T-helper 17 cell (primary cell): ENCODE data around the gene MTURN. TPM values are rescaled to one million over a fixed set of nuclear protein-coding genes. Genes with fewer than 3 reads are reported as not detected.
"Not testable (repeated sequence)": the region's sequence is repeated elsewhere in the genome, so short reads cannot be mapped to it uniquely, and the experiment has no call there.

Experiments used
- ATAC-seq: fragments of 150-1000 bp; cut with Tn5 transposase; 2 replicates; pipeline ENCODE4 v1.10.0; 2021; ENCODE audit warnings: mild to moderate bottlenecking, moderate library complexity
- DNase-seq, 3 donors: peaks; one replicate each; pipeline versions ENCODE4 v3.0.0 to v3.0.0-alpha.2; 2020 to 2021
- H3K9me3 ChIP-seq: one replicate; pipeline ENCODE4 v1.7.0; 2013; ENCODE audit warnings: low read length, mild to moderate bottlenecking; ENCODE audit not compliant: control insufficient read depth, poor library complexity, severe bottlenecking
- H3K27ac Mint-ChIP-seq: one replicate; pipeline ENCODE4 v1.8.0; 2022; ENCODE audit warnings: mild to moderate bottlenecking, moderate library complexity, mixed read lengths
- H3K27me3 Mint-ChIP-seq: one replicate; pipeline ENCODE4 v1.8.0; 2022; ENCODE audit warnings: mixed read lengths
- H3K36me3 Mint-ChIP-seq: one replicate; pipeline ENCODE4 v1.8.0; 2022; ENCODE audit warnings: low read depth, mixed read lengths
- H3K4me1 Mint-ChIP-seq: one replicate; pipeline ENCODE4 v1.8.0; 2022; ENCODE audit warnings: mild to moderate bottlenecking, mixed read lengths
- H3K4me3 Mint-ChIP-seq: one replicate; pipeline ENCODE4 v1.8.0; 2022; ENCODE audit warnings: mild to moderate bottlenecking, moderate library complexity, mixed read lengths
- total RNA-seq, 4 donors: library from RNA in 2 of 4; stranded (reverse) in 2 of 4; gene quantifications; one replicate each; pipeline ENCODE4 v1.2.3 and lab custom pipeline; 2022 to 2026

MTURN gene
- total RNA-seq, result 10 to 100 TPM; 25.1 to 91.0 TPM
- total RNA-seq (lab: John Stamatoyannopoulos, UW), result 17.5 to 29.8 reads per million in 2 donors

- DNase-seq, result peak; percentile 84 to 87 (median 85)
- Mint-ChIP-seq H3K27me3 (peaks cover 6% of the 10 kb centered on the region), H3K4me3 (peak within 1 kb of the TSS; percentile 95), H3K36me3 (no peaks in the 10 kb centered on the region), H3K4me1 (peaks cover 15% of the 10 kb centered on the region), H3K27ac (peak within 1 kb of the TSS; percentile 91)
- H3K9me3 ChIP-seq, result no peaks in the 10 kb centered on the region
- ATAC-seq, result peak; percentile 86
Measured at GRCh38 chr7:30134611-30135300, at the start of gene MTURN. Gene MTURN, plus strand, starts transcription at chr7:30134986. Its CDS starts 151 bp downstream, at chr7:30135137.

DNA sequence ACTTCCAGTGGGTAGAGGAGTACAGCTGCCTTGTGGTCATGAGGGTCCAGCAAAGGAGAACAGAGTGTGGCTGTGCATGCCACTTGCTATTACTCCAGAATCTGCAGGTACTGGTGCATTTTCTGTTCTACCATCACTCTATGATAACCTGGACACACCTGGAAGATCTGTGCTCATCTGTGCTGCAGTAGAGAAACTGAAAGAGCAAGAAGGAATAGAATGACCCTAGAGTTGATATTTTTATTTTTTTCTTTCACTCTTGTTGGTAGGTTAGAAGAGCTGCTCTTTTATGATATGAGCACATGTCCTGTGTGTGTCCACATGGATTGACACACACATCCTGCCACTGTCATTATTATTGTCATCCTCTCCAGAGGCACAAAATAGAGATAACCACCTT is 48.3 kb upstream of the MTURN start:
- Mint-ChIP-seq H3K27me3 (no peaks in the 10 kb centered on the region), H3K4me1 (peaks cover 8% of the 10 kb centered on the region)
- no peak for ATAC-seq

GRCh38 chr7:30087371-30087770 is 47.4 kb upstream of the MTURN start:
- Mint-ChIP-seq H3K4me3 (no peak overlapping the region), H3K27me3 (no peaks in the 10 kb centered on the region), H3K4me1 (peaks cover 8% of the 10 kb centered on the region), H3K36me3 (peaks cover 5% of the 10 kb centered on the region), H3K27ac (peak overlapping the region; percentile 54)
- no peak for DNase-seq
- H3K9me3 ChIP-seq, result no peaks in the 10 kb centered on the region
- no peak for ATAC-seq

More for the DNA sequence above, 48.3 kb upstream of the MTURN start:
- Mint-ChIP-seq H3K27ac (no peak overlapping the region), H3K4me3 (no peak overlapping the region), H3K36me3 (peaks cover 5% of the 10 kb centered on the region)
- DNase-seq, result no peak
- no peaks in the 10 kb centered on the region for H3K9me3 ChIP-seq

GRCh38 chr7:30088362-30088761 is 46.4 kb upstream of the MTURN start:
- ATAC-seq (no peak), DNase-seq (no peak)
- no peaks in the 10 kb centered on the region for H3K9me3 ChIP-seq
- Mint-ChIP-seq H3K36me3 (peaks cover 5% of the 10 kb centered on the region), H3K27me3 (no peaks in the 10 kb centered on the region), H3K27ac (peak overlapping the region; percentile 54), H3K4me1 (peaks cover 8% of the 10 kb centered on the region), H3K4me3 (no peak overlapping the region)

- Mint-ChIP-seq H3K27me3 (no peaks in the 10 kb centered on the region), H3K4me1 (peaks cover 8% of the 10 kb centered on the region), H3K27ac (no peak overlapping the region), H3K4me3 (no peak overlapping the region), H3K36me3 (peaks cover 5% of the 10 kb centered on the region)
- ATAC-seq, result no peak
- no peaks in the 10 kb centered on the region for H3K9me3 ChIP-seq
- no peak for DNase-seq
Measured at GRCh38 chr7:30090111-30090510, 44.7 kb upstream of the MTURN start.

- H3K4me3 Mint-ChIP-seq, result no peak overlapping the region
- no peak for ATAC-seq
- H3K27me3 Mint-ChIP-seq, result no peaks in the 10 kb centered on the region
- no peaks in the 10 kb centered on the region for H3K9me3 ChIP-seq
- DNase-seq, result no peak
- no peak overlapping the region for H3K27ac Mint-ChIP-seq
- peaks cover 8% of the 10 kb centered on the region for H3K4me1 Mint-ChIP-seq
- peaks cover 5% of the 10 kb centered on the region for H3K36me3 Mint-ChIP-seq
Measured at GRCh38 chr7:30091491-30091912, 43.3 kb upstream of the MTURN start.

- peaks cover 8% of the 10 kb centered on the region for H3K4me1 Mint-ChIP-seq
Measured at GRCh38 chr7:30091987-30092386, 42.8 kb upstream of the MTURN start.

GRCh38 chr7:30093420-30093952 is 41.3 kb upstream of the MTURN start:
- H3K9me3 ChIP-seq, result no peaks in the 10 kb centered on the region
- DNase-seq (no peak), ATAC-seq (no peak)
- Mint-ChIP-seq H3K27me3 (no peaks in the 10 kb centered on the region), H3K27ac (no peak overlapping the region), H3K4me1 (no peaks in the 10 kb centered on the region), H3K4me3 (no peak overlapping the region), H3K36me3 (peaks cover 2% of the 10 kb centered on the region)

More at GRCh38 chr7:30091987-30092386, 42.8 kb upstream of the MTURN start:
- no peaks in the 10 kb centered on the region for H3K9me3 ChIP-seq
- H3K27ac Mint-ChIP-seq, result no peak overlapping the region
- ATAC-seq, result no peak
- H3K27me3 Mint-ChIP-seq, result no peaks in the 10 kb centered on the region
- no peak overlapping the region for H3K4me3 Mint-ChIP-seq
- peaks cover 5% of the 10 kb centered on the region for H3K36me3 Mint-ChIP-seq
- no peak for DNase-seq

DNA sequence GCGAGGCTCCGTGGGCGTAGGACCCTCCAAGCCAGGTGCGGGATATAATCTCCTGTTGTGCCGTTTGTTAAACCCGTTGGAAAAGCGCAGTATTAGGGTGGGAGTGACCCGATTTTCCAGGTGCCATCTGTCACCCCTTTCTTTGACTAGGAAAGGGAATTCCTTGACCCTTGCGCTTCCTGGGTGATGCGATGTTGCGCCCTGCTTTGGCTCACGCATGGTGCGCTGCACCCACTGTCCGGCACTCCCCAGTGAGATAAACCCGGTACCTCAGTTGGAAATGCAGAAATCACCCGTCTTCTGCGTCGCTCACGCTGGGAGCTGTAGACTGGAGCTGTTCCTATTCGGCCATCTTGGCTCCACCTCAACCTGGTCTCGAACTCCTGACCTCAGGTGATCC is 36.2 kb upstream of the MTURN start:
- H3K4me3 Mint-ChIP-seq, result not testable (repeated sequence)

DNA sequence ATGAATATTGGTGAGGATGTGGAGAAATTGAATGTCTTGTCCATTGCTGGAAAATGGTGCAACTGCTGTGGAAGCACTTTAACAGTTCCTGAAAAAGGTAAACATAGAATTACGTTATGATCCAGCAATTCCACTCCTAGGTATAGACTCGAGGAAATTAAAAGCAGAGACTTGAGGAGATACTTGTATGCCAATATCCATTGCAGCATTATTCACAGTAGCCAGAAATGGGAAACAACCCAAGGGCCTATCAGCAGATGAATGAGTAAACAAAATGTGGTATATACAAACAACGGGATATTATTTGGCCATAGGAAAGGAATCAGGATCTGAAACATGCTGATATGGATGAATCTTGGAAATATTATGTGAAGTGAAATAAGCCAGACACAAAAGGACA is 32.5 kb upstream of the MTURN start:
- no peak for DNase-seq
- no peak overlapping the region for H3K4me3 Mint-ChIP-seq
- no peak for ATAC-seq

More for the DNA sequence above, 36.2 kb upstream of the MTURN start:
- DNase-seq, H3K27me3 Mint-ChIP-seq, H3K27ac Mint-ChIP-seq, H3K36me3 Mint-ChIP-seq, ATAC-seq, H3K4me1 Mint-ChIP-seq, H3K9me3 ChIP-seq: not testable (repeated sequence)

GRCh38 chr7:30104157-30104556 is 30.6 kb upstream of the MTURN start:
- no peaks in the 10 kb centered on the region for H3K9me3 ChIP-seq
- no peaks in the 10 kb centered on the region for H3K27me3 Mint-ChIP-seq
- ATAC-seq (no peak), DNase-seq (no peak)
- no peak overlapping the region for H3K4me3 Mint-ChIP-seq
- no peak overlapping the region for H3K27ac Mint-ChIP-seq
- H3K36me3 Mint-ChIP-seq, result no peaks in the 10 kb centered on the region
- no peaks in the 10 kb centered on the region for H3K4me1 Mint-ChIP-seq

More for the DNA sequence above, 32.5 kb upstream of the MTURN start:
- no peaks in the 10 kb centered on the region for H3K27me3 Mint-ChIP-seq
- no peak overlapping the region for H3K27ac Mint-ChIP-seq
- peaks cover 2% of the 10 kb centered on the region for H3K36me3 Mint-ChIP-seq
- H3K4me1 Mint-ChIP-seq, result no peaks in the 10 kb centered on the region
- no peaks in the 10 kb centered on the region for H3K9me3 ChIP-seq

DNA sequence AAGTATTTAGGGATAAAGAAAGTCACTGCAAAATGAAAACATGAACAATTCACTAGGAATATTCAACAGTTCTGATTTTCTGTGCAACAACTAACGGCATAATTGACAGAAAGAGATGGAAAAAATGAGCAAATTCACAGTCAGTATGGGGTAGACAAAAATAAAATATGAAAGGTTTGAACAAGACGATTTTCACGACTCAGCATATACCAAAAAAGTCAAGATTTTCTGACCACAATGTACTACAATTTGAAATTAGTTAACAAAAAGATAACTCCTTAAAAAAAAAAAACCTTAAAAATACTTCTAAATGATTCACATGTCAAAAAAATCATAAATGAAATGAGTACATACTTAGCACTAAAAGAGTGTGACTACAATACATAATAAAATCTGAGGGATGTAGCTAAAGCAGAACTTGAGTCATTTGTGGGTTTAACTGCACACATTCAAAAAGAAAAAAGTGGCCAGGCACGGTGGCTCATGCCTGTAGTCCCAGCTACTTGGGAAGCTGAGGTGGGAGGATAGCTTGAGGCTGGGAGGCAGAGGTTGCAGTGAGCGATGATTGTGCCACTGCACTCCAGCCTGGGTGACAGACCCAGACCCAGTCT is 22.6 kb upstream of the MTURN start:
- no peak overlapping the region for H3K27ac Mint-ChIP-seq

GRCh38 chr7:30113144-30113543 is 21.6 kb upstream of the MTURN start:
- H3K27ac Mint-ChIP-seq, result no peak overlapping the region
- peaks cover 2% of the 10 kb centered on the region for H3K4me1 Mint-ChIP-seq
- no peaks in the 10 kb centered on the region for H3K36me3 Mint-ChIP-seq
- H3K27me3 Mint-ChIP-seq, result no peaks in the 10 kb centered on the region
- H3K9me3 ChIP-seq, result no peaks in the 10 kb centered on the region
- DNase-seq (no peak), ATAC-seq (no peak)
- H3K4me3 Mint-ChIP-seq, result no peak overlapping the region

More for the DNA sequence above, 22.6 kb upstream of the MTURN start:
- Mint-ChIP-seq H3K36me3 (no peaks in the 10 kb centered on the region), H3K4me1 (peaks cover 2% of the 10 kb centered on the region), H3K4me3 (no peak overlapping the region), H3K27me3 (no peaks in the 10 kb centered on the region)
- ATAC-seq, result no peak
- no peaks in the 10 kb centered on the region for H3K9me3 ChIP-seq
- DNase-seq, result no peak
